Brain microvascular endothelial cell (primary cell): Measurements from ENCODE around the gene RALGPS1.

ENCODE experiments used
- DNase-seq: peaks from one replicate; pipeline ENCODE4 v3.0.0-alpha.2; 2020
- H3K27ac ChIP-seq: fragments of 250-450 bp; sonication (Bioruptor Pico); 2 replicates; pipeline ENCODE4 v1.5.1; 2020; ENCODE audit warnings: mild to moderate bottlenecking, moderate library complexity
- H3K27me3 ChIP-seq: fragments of 250-450 bp; sonication (Bioruptor Pico); replicated peaks from 2 replicates; pipeline ENCODE4 v1.5.1; 2020; ENCODE audit warnings: mild to moderate bottlenecking
- H3K36me3 ChIP-seq: fragments of 250-450 bp; sonication (Bioruptor Pico); replicated peaks from 2 replicates; pipeline ENCODE4 v1.5.1; 2020; ENCODE audit warnings: mild to moderate bottlenecking
- H3K4me3 ChIP-seq: 2 replicates; pipeline ENCODE4 v1.5.1; 2011; ENCODE audit warnings: low read depth, mild to moderate bottlenecking, control low read depth, low read length, moderate library complexity
- CTCF ChIP-seq: IDR thresholded peaks from 2 replicates; pipeline ENCODE4 v1.5.1; 2011; ENCODE audit warnings: low read depth, mild to moderate bottlenecking, moderate library complexity, low read length, control low read depth, inconsistent platforms; ENCODE audit errors: missing control alignments
- in situ Hi-C: cut with HindIII; loops from 2 replicates; pipeline ENCODE4 v1.10.0; 2017; ENCODE audit warnings: low sequenced_read_pairs, low pct_ligation_motif_present

The RALGPS1 gene

DNA sequence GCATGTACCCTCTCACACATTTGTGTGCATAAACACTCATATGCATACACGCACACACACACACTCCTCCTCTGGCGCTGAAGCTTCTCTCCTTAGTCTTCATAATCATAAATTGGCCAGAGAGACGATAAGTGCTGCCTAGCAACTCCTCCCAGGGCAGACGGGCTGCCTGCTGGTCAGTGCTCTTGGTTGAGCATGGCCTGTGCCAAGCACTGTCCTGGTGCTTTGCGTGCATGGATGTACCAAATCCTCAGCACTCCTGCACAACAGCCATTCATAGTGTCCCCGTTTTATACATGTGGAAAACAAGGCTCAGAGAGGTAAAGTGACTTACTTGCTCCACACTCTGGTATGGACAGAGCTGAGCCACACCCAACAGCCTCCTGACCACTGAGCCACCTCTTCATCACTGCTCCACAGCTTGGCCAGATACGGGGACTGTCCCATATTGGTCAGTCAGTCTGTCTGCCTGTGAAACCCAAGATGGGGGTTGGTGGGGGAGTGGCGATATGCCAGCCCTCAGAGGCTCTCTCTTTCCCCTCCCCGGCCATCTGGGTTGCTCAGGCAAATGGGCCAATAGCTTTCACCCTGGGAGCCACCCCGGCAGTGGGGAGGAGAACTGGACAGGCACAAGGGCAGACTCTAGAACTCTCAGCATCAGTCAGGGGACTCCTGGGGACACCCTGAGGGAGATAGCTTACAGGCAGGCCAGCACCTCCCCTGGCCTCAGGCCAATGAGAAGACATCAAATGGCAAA lies 285.7 kb downstream of the RALGPS1 start:
- no peaks in the 10 kb centered on the region for H3K27me3 ChIP-seq

GRCh38 chr9:127201071-127201541 lies 286.5 kb downstream of the RALGPS1 start:
- Histone ChIP-seq H3K27me3 (no peaks in the 10 kb centered on the region), H3K4me3 (no peak overlapping the region), H3K36me3 (no peaks in the 10 kb centered on the region), H3K27ac (no peak overlapping the region)
- no peak for TF ChIP-seq CTCF
- no peak for DNase-seq
- in situ Hi-C loops, result loop anchor here (25.0 kb wide), 1 partner anchor 239 kb away; no protein-coding TSS in a partner anchor

More for the DNA sequence above, 285.7 kb downstream of the RALGPS1 start:
- H3K36me3 ChIP-seq, result no peaks in the 10 kb centered on the region
- H3K4me3 ChIP-seq, result no peak overlapping the region
- DNase-seq, result no peak
- H3K27ac ChIP-seq, result no peak overlapping the region
- no peak for TF ChIP-seq CTCF
- in situ Hi-C loops, result loop anchor here (25.0 kb wide), 1 partner anchor 238 kb away; no protein-coding TSS in a partner anchor

DNA sequence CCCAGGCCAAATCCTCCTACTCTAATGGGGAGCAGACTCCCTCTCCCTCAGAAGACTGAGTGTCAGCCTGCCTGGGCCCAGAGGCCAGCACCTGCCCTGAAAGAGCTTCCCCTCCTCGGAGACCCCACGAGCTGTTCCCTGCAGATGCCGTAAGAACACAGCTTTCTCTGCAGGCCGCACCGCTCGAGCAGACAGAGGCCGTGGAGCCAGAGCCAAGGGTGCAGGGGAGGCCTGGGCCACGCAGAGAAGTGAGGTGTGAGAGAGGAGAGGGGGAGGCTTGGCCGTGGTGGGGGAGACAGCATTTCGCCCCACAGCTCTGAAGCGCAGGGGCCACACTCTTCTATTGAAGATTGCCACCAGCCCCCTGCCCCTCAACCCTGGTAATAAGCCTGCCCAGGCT lies 287.1 kb downstream of the RALGPS1 start:
- H3K27me3 ChIP-seq, result no peaks in the 10 kb centered on the region
- no peak overlapping the region for H3K27ac ChIP-seq
- H3K4me3 ChIP-seq, result no peak overlapping the region
- in situ Hi-C loops, result loop anchor here (25.0 kb wide), 1 partner anchor 239 kb away; no protein-coding TSS in a partner anchor
- no peak for DNase-seq
- no peaks in the 10 kb centered on the region for H3K36me3 ChIP-seq
- TF ChIP-seq CTCF, result no peak

GRCh38 chr9:127202461-127203169 lies 288.0 kb downstream of the RALGPS1 start:
- no peak for DNase-seq
- Histone ChIP-seq H3K4me3 (no peak overlapping the region), H3K27ac (no peak overlapping the region), H3K36me3 (no peaks in the 10 kb centered on the region), H3K27me3 (no peaks in the 10 kb centered on the region)
- TF ChIP-seq CTCF, result no peak
- in situ Hi-C loops, result loop anchor here (25.0 kb wide), 1 partner anchor 240 kb away; no protein-coding TSS in a partner anchor

- no peak overlapping the region for H3K4me3 ChIP-seq
- no peak for TF ChIP-seq CTCF
- no peak for DNase-seq
- H3K36me3 ChIP-seq, result no peaks in the 10 kb centered on the region
- H3K27ac ChIP-seq, result no peak overlapping the region
- no peaks in the 10 kb centered on the region for H3K27me3 ChIP-seq
- in situ Hi-C loops, result loop anchor here (25.0 kb wide), 1 partner anchor 242 kb away; no protein-coding TSS in a partner anchor
These were observed 289.2 kb downstream of the RALGPS1 start for GRCh38 chr9:127203681-127204327.
